Hematopoietic multipotent progenitor cell treated with erythropoietin and hydrocortisone succinate and interleukin-3 and kit ligand, for 15 days (in vitro differentiated cells): ENCODE data around the gene DYNLT4.
"Not testable (repeated sequence)": the region's sequence is repeated elsewhere in the genome, so short reads cannot be mapped to it uniquely, and the experiment has no call there.

ENCODE experiments used
- DNase-seq: peaks from one replicate; pipeline ENCODE4 v3.0.0-alpha.2; 2015; ENCODE audit warnings: low spot score

The DYNLT4 gene

DNA sequence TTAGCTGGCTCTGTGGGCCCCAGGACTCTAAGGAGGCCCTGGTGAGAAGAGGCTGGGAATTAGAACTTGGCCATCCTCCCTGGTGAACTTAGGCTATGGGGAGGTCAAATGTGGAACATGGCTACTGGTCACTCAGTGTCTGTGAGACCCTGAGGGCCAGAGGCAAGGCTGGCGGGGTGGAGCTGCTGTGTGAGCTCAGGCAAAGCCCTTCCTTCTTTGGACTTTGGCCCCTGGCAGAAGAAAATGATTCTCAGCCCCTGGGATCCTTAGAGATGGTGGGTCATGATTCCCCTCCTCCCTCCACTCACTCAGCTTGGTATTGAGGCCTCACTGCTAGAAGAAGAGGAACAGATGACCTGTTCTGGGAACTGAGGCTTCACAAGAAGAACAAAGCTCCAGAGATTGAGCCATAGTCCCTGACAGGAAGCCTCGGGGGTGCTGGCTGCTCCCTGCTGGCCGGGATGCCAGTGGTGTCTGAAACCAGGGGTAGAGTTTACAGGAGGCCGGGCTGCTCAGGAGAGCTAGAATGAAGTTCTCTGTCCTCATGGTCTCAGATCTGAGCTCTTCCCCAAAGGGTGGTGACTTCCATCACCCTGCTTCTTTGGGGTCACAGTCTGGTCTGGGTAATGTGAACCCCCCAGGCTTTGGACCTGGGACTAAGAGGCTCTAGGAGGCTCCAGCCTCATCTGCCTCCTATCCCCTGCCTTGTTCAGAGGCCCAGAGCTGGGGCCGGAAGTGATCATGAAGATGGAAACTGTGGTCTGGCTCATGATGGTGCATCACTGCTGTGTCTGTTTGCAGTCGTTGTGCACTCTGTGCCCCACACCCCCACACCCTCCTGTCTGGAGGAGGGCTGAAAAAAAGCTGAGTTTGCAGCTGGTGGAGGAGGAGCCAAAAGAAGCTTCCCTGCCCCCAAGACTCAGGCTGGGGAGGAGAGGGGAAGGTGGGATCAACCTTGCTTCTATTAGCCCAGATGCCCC, 2.1 kb upstream of the DYNLT4 start:
- DNase-seq: no peak

DNA sequence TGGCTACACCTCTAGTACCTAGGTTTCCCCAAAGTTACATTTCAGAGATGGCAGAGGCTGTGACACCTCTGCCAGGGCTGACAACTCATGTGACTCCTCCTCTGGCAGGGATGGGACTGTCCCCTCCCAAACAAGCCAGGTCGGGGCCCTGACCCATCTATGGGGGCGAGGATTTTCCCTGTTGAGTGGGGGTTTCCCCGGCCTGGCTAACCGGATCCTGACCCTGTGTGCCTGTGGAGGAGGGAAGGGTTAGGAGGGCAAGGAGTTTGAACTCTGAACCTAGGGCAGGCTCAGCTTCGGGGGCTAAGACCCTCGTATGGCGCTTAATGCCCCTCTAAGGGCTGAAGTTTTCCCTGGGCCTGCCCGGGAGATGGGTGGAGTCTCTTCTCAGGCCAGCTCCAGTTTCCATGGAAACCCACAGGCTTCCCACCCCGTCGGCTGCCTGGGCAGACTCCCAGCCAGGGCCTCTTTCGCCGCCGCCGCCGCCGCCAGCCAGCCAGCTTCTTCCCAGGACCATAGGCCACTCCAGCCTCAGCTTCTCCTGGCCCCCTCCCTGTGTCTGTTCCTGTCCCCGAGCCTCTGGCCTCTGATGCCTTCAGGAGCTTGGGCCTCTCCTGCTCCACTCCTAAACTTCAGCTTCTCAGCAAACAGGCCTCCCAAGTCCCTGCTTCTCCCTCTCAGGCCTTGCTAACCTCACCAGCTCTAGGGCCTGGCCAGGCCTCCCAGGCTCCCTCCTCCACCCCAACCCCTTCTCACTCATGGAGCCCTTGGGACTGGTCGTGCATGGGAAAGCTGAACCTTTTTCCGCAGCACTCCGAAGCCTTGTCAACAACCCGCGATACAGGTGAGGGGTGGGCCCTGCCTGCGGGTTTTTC, 1.1 kb upstream of the DYNLT4 start, which contains the start of gene BTBD19:
Gene BTBD19 (plus strand): TSS at position 461 of the 875 bp plus-strand sequence. CDS start 298 bp downstream, at position 759.
- peak; percentile 76 for DNase-seq

DNA sequence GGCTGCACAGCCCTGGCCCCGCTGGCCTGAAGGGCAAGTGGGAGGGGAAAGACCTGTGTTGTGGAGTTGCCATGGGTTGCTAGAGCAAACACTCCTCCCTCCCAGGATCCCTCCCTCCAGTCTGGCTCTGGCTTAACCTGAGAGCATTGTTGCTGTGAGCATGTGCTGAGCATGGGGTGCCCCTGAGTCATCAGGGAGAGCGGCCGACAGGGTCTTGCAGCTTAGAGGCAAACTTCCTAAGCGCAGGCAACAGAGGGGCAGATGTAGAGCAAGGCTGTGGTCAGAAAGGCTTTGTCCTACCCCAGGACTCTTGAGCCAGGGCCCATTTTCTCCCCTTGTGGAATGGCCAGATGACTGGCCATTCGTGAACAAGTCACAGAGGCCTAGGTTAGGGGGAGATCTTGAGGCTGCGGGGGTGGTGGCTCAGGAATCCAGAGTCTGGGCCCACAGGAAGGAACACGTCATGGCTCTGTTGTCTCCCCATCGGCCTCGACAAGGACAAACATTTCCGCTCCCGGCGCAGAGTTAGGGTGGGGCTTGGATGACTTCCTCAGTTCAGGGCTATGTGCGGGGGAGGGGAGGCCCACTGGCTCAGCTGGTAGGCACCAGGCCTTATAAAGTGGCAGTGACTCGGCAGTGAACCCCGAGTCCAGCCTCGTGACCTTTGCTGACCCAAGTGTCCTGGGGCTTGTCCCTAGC, 362 bp upstream of the DYNLT4 start:
- peak; percentile 83 for DNase-seq

DNA sequence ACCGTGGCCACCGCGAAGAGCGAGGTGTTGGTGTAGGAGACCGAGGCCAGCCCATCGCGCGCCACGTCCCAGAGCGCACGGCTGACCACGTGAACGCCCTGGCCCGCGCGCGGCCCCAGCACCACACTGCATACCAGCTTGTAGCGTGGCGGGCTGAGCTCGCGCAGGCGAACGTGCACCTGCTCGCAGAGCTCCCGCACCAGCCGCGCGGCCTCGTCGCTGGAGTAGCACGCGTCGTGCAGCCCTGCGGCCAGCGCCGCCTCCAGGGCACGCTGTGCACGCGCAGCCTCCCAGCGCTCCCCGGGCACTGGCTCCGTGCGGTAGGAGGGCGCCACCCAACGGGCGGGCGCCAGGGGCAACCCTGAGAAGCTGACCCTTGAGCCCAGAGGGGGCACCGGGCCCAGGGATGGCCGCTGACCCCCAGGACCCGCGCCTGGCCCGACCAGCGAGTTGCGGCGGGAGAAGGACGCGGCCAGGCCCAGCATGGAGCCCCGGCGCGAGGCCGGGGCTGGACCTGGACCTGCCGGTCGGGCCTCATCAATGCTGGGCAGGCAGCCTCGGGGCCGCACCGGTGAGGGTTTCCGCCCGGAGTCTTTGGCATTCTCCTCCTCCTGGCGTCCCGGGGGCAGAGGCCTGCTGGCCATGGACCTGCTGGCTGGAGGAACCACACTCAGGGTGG, 987 bp downstream of the DYNLT4 start:
- no peak for DNase-seq

DNA sequence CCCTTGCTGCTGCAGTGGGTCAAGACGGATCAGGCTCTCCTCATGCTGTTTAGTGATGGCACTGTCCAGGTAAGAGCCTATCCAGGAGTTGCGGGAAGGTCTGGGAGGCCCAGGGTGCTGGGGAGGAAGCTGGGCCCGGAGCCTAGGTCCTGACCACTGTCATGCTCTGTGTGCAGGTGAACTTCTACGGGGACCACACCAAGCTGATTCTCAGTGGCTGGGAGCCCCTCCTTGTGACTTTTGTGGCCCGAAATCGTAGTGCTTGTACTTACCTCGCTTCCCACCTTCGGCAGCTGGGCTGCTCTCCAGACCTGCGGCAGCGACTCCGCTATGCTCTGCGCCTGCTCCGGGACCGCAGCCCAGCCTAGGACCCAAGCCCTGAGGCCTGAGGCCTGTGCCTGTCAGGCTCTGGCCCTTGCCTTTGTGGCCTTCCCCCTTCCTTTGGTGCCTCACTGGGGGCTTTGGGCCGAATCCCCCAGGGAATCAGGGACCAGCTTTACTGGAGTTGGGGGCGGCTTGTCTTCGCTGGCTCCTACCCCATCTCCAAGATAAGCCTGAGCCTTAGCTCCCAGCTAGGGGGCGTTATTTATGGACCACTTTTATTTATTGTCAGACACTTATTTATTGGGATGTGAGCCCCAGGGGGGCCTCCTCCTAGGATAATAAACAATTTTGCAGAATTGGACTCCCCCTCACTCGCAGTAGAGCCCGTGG, 1.7 kb downstream of the DYNLT4 start:
- no peak for DNase-seq

DNA sequence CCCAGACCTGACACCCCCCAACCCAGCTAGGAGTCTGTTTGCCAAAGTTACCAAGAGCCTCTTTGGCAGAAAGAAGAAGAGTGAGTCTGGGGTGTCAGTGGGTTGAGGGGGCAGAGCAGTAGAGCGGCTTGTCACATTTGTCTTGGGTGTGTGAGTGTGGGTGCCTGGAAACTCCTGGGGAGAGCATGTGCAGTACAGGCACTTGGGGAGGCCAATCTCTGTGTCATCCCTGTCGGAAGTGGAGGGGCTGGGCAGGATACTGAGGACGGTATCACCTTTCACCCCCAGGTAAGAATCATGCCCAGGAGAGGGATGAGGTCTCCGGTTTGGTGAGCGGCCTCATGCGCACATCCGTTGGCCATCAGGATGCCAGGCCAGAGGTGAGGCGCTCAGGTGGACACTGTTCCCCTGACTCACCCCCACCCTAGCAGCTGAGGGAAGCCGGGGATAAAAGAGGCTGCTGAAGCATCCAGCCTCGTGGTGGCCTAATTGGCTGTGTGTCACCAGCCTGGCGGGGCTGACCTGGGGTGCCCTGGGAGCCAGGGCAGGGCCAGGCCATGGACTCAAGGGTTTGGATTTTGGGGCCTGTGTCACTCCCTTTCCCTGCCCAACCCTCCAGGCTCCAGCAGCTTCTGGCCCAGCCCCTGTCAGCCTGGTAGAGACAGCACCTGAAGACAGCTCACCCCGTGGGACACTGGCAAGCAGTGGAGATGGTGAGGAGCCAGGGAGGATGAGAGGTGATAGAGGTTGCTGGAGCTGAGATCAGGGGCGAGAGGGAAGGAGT, 3.6 kb downstream of the DYNLT4 start:
- DNase-seq: no peak

DNA sequence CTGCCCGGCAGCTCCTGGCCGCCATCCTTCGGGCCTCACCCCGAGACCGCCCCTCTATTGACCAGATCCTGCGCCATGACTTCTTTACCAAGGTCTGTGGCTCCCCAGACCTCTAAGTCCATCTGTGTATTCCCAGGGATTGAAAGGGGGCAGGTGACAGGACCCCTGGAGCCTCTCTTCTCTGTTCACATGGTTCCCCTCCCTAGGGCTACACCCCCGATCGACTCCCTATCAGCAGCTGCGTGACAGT, 4.2 kb downstream of the DYNLT4 start:
- DNase-seq: no peak

DNA sequence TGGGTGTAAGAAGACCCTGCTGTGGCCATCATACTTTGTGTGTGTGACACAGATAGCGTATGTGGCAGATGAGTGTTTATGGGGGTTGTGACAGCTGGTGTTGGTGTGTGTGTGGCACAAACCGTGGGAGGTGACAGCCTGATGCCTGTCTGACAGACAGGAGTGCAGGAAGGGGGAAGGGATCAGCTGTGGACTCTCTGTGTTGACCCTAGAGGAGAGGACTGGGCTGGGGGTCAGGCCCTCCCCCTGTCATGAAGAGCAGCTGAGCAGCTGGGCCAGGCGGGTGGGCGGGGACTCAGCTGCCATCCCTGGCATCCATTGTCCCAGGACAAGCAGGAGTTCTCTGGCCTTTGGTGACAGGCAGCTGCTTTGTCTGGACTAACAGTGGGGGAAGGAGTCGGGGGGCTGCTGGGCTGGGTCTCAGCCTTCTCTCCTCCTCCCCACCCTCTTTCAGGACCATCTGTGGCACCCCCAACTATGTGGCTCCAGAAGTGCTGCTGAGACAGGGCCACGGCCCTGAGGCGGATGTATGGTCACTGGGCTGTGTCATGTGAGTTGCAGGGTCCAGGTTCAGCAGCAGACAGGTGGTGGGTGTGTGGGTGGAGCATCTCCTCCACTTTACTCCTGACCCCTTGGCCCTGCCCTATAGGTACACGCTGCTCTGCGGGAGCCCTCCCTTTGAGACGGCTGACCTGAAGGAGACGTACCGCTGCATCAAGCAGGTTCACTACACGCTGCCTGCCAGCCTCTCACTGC, 4.7 kb downstream of the DYNLT4 start:
- no peak for DNase-seq

DNA sequence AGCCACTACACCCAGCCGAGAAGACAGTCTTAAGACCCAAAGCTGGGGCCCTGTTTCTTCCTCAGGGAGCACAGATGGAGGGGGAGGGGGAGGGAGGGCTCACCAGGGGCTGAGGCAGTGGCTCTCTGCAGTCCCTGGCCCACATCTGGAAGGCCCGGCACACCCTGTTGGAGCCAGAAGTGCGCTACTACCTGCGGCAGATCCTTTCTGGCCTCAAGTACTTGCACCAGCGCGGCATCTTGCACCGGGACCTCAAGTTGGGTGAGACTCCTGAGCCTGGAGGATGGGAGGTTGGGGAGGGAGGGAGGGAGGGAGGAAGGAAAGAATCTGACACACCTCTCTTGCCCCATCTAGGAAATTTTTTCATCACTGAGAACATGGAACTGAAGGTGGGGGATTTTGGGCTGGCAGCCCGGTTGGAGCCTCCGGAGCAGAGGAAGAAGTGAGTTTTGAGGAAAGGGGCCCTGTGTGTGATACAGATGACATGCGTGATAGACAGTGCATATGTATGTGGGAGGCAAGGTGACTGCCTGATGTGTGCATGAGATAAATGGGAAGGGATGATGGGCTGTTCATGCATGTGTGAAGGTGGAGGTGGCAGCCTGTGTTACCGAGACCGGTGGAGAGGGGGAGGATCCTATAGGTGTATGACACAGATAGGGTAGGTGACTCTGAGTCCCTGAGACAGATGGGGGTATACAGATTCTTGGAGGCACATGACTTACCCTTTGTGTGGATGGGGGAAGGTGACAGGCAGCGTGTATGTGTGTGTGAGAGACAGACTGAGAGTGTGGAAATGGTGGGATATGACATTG, 5.5 kb downstream of the DYNLT4 start:
- no peak for DNase-seq

DNA sequence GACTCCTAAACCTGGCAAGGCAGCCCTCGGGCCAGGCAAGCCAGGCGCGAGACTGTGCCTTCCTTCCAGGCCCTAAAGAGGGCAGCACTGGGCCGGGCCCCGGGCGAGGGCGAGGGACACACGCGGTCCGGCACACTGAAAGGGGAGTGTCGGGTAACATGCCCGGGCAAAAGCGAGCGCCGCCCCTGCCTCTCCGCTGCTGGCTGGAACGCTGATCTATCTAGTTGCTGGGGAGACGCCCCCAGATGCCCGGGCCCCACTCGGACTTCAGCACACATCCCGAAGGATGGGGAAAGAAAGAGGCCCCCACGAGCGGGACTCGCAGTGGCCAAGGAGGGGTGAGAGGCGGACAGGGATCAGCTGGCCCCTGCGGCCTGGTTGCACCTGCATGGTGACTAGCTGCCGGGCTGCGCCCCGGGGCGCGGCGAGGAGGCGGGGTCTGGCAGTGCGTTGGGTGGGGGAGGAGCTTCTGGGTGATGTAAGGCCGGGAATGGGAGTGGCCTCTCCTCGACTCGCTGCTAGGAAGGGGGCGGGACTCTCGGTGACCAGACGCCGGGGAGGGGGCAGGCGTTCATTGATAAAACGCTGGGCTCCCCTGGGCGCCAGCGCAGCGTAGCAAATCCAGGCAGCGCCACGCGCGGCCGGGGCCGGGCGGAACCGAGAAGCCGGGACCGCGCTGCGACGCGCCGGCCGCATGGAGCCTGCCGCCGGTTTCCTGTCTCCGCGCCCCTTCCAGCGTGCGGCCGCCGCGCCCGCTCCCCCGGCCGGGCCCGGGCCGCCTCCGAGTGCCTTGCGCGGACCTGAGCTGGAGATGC, 7.2 kb downstream of the DYNLT4 start, which contains the start of gene PLK3:
Gene PLK3 (plus strand): TSS at position 608 of the 815 bp plus-strand sequence. CDS start 87 bp downstream, at position 695.
- peak; percentile 98 for DNase-seq

DNA sequence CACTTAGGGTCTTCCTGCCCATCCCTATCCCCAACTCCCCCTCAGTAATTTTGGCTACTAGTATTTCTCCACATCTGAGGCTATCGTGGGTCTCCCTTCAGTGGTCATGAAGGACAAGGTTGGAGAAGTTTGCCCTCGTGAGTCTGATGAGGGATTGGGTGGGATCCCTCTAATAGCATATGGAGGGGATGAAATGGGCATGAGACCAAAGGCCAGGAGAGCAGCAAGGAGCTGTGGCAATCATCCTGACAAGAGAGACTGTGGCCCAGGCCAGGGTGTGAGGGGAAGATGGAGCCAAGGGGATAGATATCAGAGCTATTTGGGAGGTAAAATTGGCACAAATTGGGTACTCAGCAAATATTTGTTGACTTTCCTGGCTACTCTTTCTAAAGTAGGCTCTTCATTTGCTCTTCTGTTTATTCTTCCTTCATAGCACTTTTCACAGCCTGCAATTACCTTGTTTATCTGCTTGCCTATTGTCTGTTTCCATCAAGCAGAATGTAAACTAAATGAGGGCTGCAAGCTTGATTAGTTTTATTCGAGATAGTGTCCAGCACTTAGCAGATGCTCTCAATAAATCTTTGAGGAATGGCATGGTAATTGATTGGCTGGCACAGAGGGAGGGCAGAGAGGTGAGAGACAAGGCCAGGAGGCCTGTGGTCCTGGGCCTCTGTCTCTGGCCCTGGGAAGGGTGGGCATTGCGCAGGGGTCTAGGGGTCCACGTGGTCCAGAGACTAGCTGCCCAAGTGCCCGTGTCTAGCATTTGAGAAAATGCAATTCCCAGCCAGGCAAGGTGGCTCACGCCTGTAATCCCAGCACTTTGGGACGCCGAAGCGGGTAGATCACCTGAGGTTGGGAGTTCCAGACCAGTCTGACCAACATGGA, 8.4 kb downstream of the DYNLT4 start:
- DNase-seq: no peak

DNA sequence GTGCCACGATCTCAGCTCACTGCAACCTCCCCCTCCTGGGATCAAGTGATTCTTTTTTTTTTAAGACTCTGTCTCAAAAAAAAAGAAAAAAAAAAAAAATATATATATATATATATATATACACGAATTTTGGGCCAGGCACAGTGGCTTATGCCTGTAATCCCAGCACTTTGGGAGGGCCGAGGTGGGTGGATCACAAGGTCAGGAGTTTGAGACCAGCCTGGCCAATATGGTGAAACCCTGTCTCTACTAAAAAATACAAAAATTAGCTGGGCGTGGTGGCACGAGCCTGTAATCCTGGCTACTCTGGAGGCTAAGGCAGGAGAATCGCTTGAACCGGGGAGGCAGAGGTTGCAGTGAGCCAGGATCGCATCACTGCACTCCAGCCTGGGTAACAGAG, 9.3 kb downstream of the DYNLT4 start:
- DNase-seq: not testable (repeated sequence)

DNA sequence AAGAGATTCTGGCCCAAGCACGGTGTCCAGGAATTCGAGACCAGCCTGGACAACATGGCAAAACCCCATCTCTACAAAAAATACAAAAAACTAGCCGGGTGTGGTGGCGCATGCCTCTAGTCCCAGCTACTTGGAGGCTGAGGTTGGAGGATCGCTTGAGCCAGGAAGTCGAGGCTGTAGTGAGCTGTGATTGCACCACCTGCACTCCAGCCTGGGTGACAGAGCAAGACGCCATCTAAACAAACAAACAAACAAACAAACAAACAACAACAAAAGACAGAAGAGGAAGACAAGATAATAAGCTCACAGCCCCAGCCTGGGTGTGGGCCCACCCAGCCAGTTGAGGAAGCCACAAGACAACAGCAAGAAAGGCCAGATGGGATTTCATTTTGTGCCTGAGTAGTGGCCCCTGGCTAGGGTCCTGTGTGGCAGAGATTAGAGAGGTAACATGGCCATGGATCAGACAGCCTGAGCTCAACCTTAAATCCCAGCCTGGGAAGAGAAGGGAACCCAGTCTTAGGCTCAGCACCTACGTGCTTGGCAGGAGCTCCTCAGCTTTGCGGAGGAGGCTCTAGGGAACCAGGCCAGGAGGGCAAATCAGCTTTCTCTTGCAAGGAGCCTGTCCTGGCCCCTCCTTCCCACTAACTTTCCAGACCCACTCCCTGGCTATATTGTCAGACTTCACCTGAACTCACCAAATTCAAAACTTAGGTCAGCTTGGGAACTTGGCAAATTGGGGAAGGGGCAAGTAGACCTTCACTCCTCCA, 14.2 kb downstream of the DYNLT4 start:
- DNase-seq: no peak

DNA sequence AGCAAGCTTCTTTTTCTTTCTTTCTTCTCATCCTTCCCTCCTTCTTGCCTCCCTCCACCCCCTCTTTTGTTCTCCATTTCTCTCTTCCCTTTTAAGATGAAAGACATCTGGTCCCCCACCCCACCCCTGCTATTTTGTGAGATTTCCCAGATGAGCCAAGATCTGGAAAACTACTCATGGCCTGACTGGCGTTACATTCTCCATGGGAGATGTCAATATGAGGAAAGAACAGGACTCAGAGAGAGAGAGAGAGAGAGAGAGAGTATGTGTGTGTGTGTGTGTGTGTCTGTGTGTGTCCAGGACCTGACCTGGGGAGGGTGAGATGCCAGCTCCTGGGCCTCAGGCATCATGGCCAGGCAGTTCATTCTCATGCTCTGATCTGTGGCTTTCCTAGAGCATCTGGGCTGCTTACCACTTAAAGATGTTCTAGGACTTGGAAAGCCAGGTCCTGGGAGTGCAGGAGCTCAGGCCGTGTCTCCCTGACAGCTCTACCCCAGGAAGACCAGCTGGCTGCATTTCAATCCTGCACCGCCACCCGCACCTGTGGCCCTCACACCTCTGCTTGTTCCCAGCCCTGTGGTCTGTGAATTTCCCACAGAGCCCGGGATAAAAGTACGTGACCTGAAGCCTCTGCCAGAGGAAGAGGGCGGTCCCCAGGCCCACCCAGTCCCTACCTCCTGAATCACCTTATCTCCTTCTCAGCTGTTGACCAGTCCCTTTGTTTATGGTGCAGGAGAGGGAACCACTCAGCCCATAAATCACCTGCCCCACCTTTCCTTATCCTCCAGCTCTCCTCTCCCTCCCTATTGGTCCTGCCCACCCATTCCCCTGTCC, 16.0 kb downstream of the DYNLT4 start:
- no peak for DNase-seq
